Measurements from ENCODE around the gene MCAM. TPM values are rescaled to one million over a fixed set of nuclear protein-coding genes. Genes with fewer than 3 reads are reported as not detected.

MCAM gene
- total and polyA plus RNA-seq, 2 donors, result 154 to 451 TPM

GRCh38 chr11:119315131-119316015 is 1.6 kb downstream of the MCAM start:
- WGBS, result 6% methylated on average over 29 of the region's 29 CpGs
- H3K4me3 ChIP-seq (ENCODE audit: low read depth, low read length), result peak overlapping the region; percentile 69
- DNase-seq (ENCODE audit: extremely low spot score), result no peak
- peak overlapping the region; percentile 12 for H3K27ac ChIP-seq (ENCODE audit: low read depth)
- no peaks in the 10 kb centered on the region for H3K36me3 ChIP-seq (ENCODE audit: insufficient read depth)
- no peaks in the 10 kb centered on the region for H3K4me1 ChIP-seq (ENCODE audit: insufficient read depth)

- H3K36me3 ChIP-seq (ENCODE audit: insufficient read depth), result no peaks in the 10 kb centered on the region
- peak overlapping the region; percentile 69 for H3K4me3 ChIP-seq (ENCODE audit: low read depth, low read length)
- WGBS, result 66% methylated on average over 18 of the region's 18 CpGs
- H3K4me1 ChIP-seq (ENCODE audit: insufficient read depth), result no peaks in the 10 kb centered on the region
- no peak overlapping the region for H3K27ac ChIP-seq (ENCODE audit: low read depth)
- DNase-seq (ENCODE audit: extremely low spot score), result no peak
Measured at GRCh38 chr11:119314726-119315125, 2.2 kb downstream of the MCAM start.

GRCh38 chr11:119310682-119311052 is 6.3 kb downstream of the MCAM start:
- DNase-seq (ENCODE audit: extremely low spot score), result no peak
- no peaks in the 10 kb centered on the region for H3K4me1 ChIP-seq (ENCODE audit: insufficient read depth)
- H3K36me3 ChIP-seq (ENCODE audit: insufficient read depth), result no peaks in the 10 kb centered on the region
- 81% methylated on average over 20 of the region's 20 CpGs for WGBS
- no peak overlapping the region for H3K27ac ChIP-seq (ENCODE audit: low read depth)
- H3K4me3 ChIP-seq (ENCODE audit: low read depth, low read length), result no peak overlapping the region

GRCh38 chr11:119309953-119310681 is 6.8 kb downstream of the MCAM start:
- H3K27ac ChIP-seq (ENCODE audit: low read depth), result no peak overlapping the region
- no peak overlapping the region for H3K4me3 ChIP-seq (ENCODE audit: low read depth, low read length)
- 75% methylated on average over 17 of the region's 17 CpGs for WGBS
- no peaks in the 10 kb centered on the region for H3K36me3 ChIP-seq (ENCODE audit: insufficient read depth)
- DNase-seq (ENCODE audit: extremely low spot score), result no peak
- H3K4me1 ChIP-seq (ENCODE audit: insufficient read depth), result no peaks in the 10 kb centered on the region

GRCh38 chr11:119309411-119309810 is 7.5 kb downstream of the MCAM start:
- Histone ChIP-seq H3K4me1 (ENCODE audit: insufficient read depth) (no peaks in the 10 kb centered on the region), H3K27ac (ENCODE audit: low read depth) (no peak overlapping the region), H3K36me3 (ENCODE audit: insufficient read depth) (no peaks in the 10 kb centered on the region), H3K4me3 (ENCODE audit: low read depth, low read length) (no peak overlapping the region)
- WGBS, result 87% methylated on average over 11 of the region's 11 CpGs
- no peak for DNase-seq (ENCODE audit: extremely low spot score)

- H3K27ac ChIP-seq (ENCODE audit: low read depth), result no peak overlapping the region
- H3K36me3 ChIP-seq (ENCODE audit: insufficient read depth), result no peaks in the 10 kb centered on the region
- H3K4me3 ChIP-seq (ENCODE audit: low read depth, low read length), result no peak overlapping the region
- no peak for DNase-seq (ENCODE audit: extremely low spot score)
- 62% methylated on average over 5 of the region's 5 CpGs for WGBS
- H3K4me1 ChIP-seq (ENCODE audit: insufficient read depth), result no peaks in the 10 kb centered on the region
Measured at GRCh38 chr11:119307974-119308373, 9.0 kb downstream of the MCAM start.

GRCh38 chr11:119307219-119307618 is 9.7 kb downstream of the MCAM start:
- no peak overlapping the region for H3K4me3 ChIP-seq (ENCODE audit: low read depth, low read length)
- H3K27ac ChIP-seq (ENCODE audit: low read depth), result no peak overlapping the region
- H3K4me1 ChIP-seq (ENCODE audit: insufficient read depth), result no peaks in the 10 kb centered on the region
- DNase-seq (ENCODE audit: extremely low spot score), result no peak
- 44% methylated on average over 1 of the region's 1 CpG for WGBS
- H3K36me3 ChIP-seq (ENCODE audit: insufficient read depth), result no peaks in the 10 kb centered on the region

- DNase-seq (ENCODE audit: extremely low spot score), result no peak
- Histone ChIP-seq H3K27ac (ENCODE audit: low read depth) (no peak overlapping the region), H3K4me1 (ENCODE audit: insufficient read depth) (no peaks in the 10 kb centered on the region), H3K36me3 (ENCODE audit: insufficient read depth) (no peaks in the 10 kb centered on the region), H3K4me3 (ENCODE audit: low read depth, low read length) (no peak overlapping the region)
- 58% methylated on average over 5 of the region's 5 CpGs for WGBS
Measured at GRCh38 chr11:119306373-119306890, 10.5 kb downstream of the MCAM start.

- WGBS, result 69% methylated on average over 7 of the region's 7 CpGs
- Histone ChIP-seq H3K36me3 (ENCODE audit: insufficient read depth) (no peaks in the 10 kb centered on the region), H3K4me3 (ENCODE audit: low read depth, low read length) (no peak overlapping the region), H3K4me1 (ENCODE audit: insufficient read depth) (no peaks in the 10 kb centered on the region), H3K27ac (ENCODE audit: low read depth) (no peak overlapping the region)
- DNase-seq (ENCODE audit: extremely low spot score), result no peak
Measured at GRCh38 chr11:119305556-119306372, 11.2 kb downstream of the MCAM start.

GRCh38 chr11:119303227-119303718 is 13.7 kb downstream of the MCAM start:
- 74% methylated on average over 5 of the region's 5 CpGs for WGBS
- H3K4me1 ChIP-seq (ENCODE audit: insufficient read depth), result no peaks in the 10 kb centered on the region
- H3K4me3 ChIP-seq (ENCODE audit: low read depth, low read length), result no peak overlapping the region
- DNase-seq (ENCODE audit: extremely low spot score), result no peak
- H3K36me3 ChIP-seq (ENCODE audit: insufficient read depth), result peaks cover 5% of the 10 kb centered on the region
- no peak overlapping the region for H3K27ac ChIP-seq (ENCODE audit: low read depth)

- H3K36me3 ChIP-seq (ENCODE audit: insufficient read depth), result peaks cover 9% of the 10 kb centered on the region
- no peak overlapping the region for H3K4me3 ChIP-seq (ENCODE audit: low read depth, low read length)
- no peak overlapping the region for H3K27ac ChIP-seq (ENCODE audit: low read depth)
- DNase-seq (ENCODE audit: extremely low spot score), result no peak
- no peaks in the 10 kb centered on the region for H3K4me1 ChIP-seq (ENCODE audit: insufficient read depth)
- WGBS, result 75% methylated on average over 3 of the region's 3 CpGs
Measured at GRCh38 chr11:119300198-119300964, 16.5 kb downstream of the MCAM start.

GRCh38 chr11:119299416-119299815 is 17.5 kb downstream of the MCAM start:
- H3K4me1 ChIP-seq (ENCODE audit: insufficient read depth), result no peaks in the 10 kb centered on the region
- H3K4me3 ChIP-seq (ENCODE audit: low read depth, low read length), result no peak overlapping the region
- WGBS, result 95% methylated on average over 9 of the region's 9 CpGs
- no peak overlapping the region for H3K27ac ChIP-seq (ENCODE audit: low read depth)
- no peak for DNase-seq (ENCODE audit: extremely low spot score)
- H3K36me3 ChIP-seq (ENCODE audit: insufficient read depth), result peaks cover 9% of the 10 kb centered on the region
